WTC11 (cell line): ENCODE results near the gene CENPU. TPM values are rescaled to one million over a fixed set of nuclear protein-coding genes. Genes with fewer than 3 reads are reported as not detected.

Experiments
- ATAC-seq: fragments of 200-7000 bp; cut with Tn5 transposase; 2 replicates; pipeline ENCODE4 v1.10.0; 2021; ENCODE audit warnings: mild to moderate bottlenecking, moderate library complexity
- CTCF ChIA-PET: fragments of 300-600 bp; sonication (Branson Sonifier 250); formaldehyde crosslinking; loops from one replicate; lab custom pipeline; 2021; ENCODE audit warnings: antibody characterized with exemption; lab: Charles Lee
- POLR2A ChIA-PET: fragments of 350-600 bp; sonication (Branson Sonifier 250); formaldehyde crosslinking; loops from one replicate; lab custom pipeline; 2021; ENCODE audit warnings: antibody characterized with exemption; lab: Charles Lee
- DNase-seq: peaks from one replicate; pipeline ENCODE4 v3.0.0; 2021; ENCODE audit warnings: low spot score
- H3K27ac Mint-ChIP-seq: 2 replicates; pipeline ENCODE4 v1.8.0; 2021; ENCODE audit warnings: mixed read lengths
- H3K27me3 Mint-ChIP-seq: 2 replicates; pipeline ENCODE4 v1.8.0; 2021; ENCODE audit warnings: low read depth, mild to moderate bottlenecking, moderate library complexity, mixed read lengths
- H3K36me3 Mint-ChIP-seq: 2 replicates; pipeline ENCODE4 v1.8.0; 2021; ENCODE audit warnings: mixed read lengths
- H3K4me1 Mint-ChIP-seq: 2 replicates; pipeline ENCODE4 v1.8.0; 2022; ENCODE audit warnings: mixed read lengths
- H3K4me3 Mint-ChIP-seq: 2 replicates; pipeline ENCODE4 v1.8.0; 2021; ENCODE audit warnings: mild to moderate bottlenecking, moderate library complexity, mixed read lengths
- H3K9me3 Mint-ChIP-seq: 2 replicates; pipeline ENCODE4 v1.8.0; 2021; ENCODE audit warnings: mixed read lengths
- CREM ChIP-seq: sonication (generic); formaldehyde crosslinking; IDR thresholded peaks from 2 replicates; pipeline ENCODE4 v1.8.1; 2022; ENCODE audit warnings: mild to moderate bottlenecking, missing genetic modification reagents, moderate library complexity
- ELF4 ChIP-seq: sonication (generic); formaldehyde crosslinking; IDR thresholded peaks from 2 replicates; pipeline ENCODE4 v1.8.1; 2022; ENCODE audit warnings: low read depth, mild to moderate bottlenecking, moderate library complexity, missing genetic modification reagents
- EMX1 ChIP-seq: fragments of 250-450 bp; sonication (Bioruptor Pico); IDR thresholded peaks from 2 replicates; pipeline ENCODE4 v1.8.0; 2021; ENCODE audit warnings: mild to moderate bottlenecking
- ETV6 ChIP-seq: sonication (generic); formaldehyde crosslinking; IDR thresholded peaks from 2 replicates; pipeline ENCODE4 v1.8.1; 2022; ENCODE audit warnings: mild to moderate bottlenecking, missing genetic modification reagents
- NR3C1 ChIP-seq: sonication (generic); formaldehyde crosslinking; conservative IDR thresholded peaks from 2 replicates; pipeline ENCODE4 v1.8.1; 2023; ENCODE audit warnings: low read depth, mild to moderate bottlenecking, missing genetic modification reagents
- RORB ChIP-seq: fragments of 250-450 bp; sonication (Bioruptor Pico); IDR thresholded peaks from 2 replicates; pipeline ENCODE4 v1.9.0; 2021; ENCODE audit warnings: mild to moderate bottlenecking
- SMAD3 ChIP-seq: sonication (generic); formaldehyde crosslinking; IDR thresholded peaks from 2 replicates; pipeline ENCODE4 v1.8.0; 2022; ENCODE audit warnings: missing genetic modification reagents, mild to moderate bottlenecking, borderline replicate concordance
- SP1 ChIP-seq: sonication (generic); formaldehyde crosslinking; conservative IDR thresholded peaks from 2 replicates; pipeline ENCODE4 v1.8.1; 2022; ENCODE audit warnings: missing genetic modification reagents
- TEAD1 ChIP-seq: sonication (generic); formaldehyde crosslinking; IDR thresholded peaks from 2 replicates; pipeline ENCODE4 v1.8.0; 2022; ENCODE audit warnings: mild to moderate bottlenecking, missing genetic modification reagents
- ZBTB21 ChIP-seq: sonication (generic); formaldehyde crosslinking; IDR thresholded peaks from 2 replicates; pipeline ENCODE4 v1.8.1; 2023; ENCODE audit warnings: mild to moderate bottlenecking, missing genetic modification reagents, borderline replicate concordance
- ZNF317 ChIP-seq: sonication (generic); formaldehyde crosslinking; IDR thresholded peaks from 2 replicates; pipeline ENCODE4 v1.8.1; 2023; ENCODE audit warnings: low read depth, mild to moderate bottlenecking, moderate library complexity, missing genetic modification reagents, borderline replicate concordance
- total RNA-seq: library from RNA; stranded (reverse); gene quantifications from 3 replicates; pipeline ENCODE4 v1.2.3, GENCODE V29; 2021
- TF ChIP-seq, protein P1 (sequence below): fragments of 250-450 bp; sonication (Bioruptor Pico); IDR thresholded peaks from 2 replicates; pipeline ENCODE4 v1.9.0; 2021; ENCODE audit warnings: moderate library complexity, mild to moderate bottlenecking, inconsistent platforms, borderline replicate concordance
- TF ChIP-seq, protein P2 (sequence below): sonication (generic); formaldehyde crosslinking; IDR thresholded peaks from 2 replicates; pipeline ENCODE4 v1.8.0; 2022; ENCODE audit warnings: mild to moderate bottlenecking, missing genetic modification reagents
- TF ChIP-seq, protein P3 (sequence below): sonication (generic); formaldehyde crosslinking; IDR thresholded peaks from 2 replicates; pipeline ENCODE4 v1.8.1; 2023; ENCODE audit warnings: mild to moderate bottlenecking, missing genetic modification reagents
- TF ChIP-seq, protein P4 (sequence below): sonication (generic); formaldehyde crosslinking; IDR thresholded peaks from 2 replicates; pipeline ENCODE4 v1.8.1; 2023; ENCODE audit warnings: mild to moderate bottlenecking, missing genetic modification reagents
- TF ChIP-seq, protein P5 (sequence below): fragments of 250-450 bp; sonication (Bioruptor Pico); IDR thresholded peaks from 2 replicates; pipeline ENCODE4 v1.9.0; 2021; ENCODE audit warnings: mild to moderate bottlenecking, borderline replicate concordance
- TF ChIP-seq, protein P6 (sequence below): fragments of 250-450 bp; sonication (Bioruptor Pico); IDR thresholded peaks from 2 replicates; pipeline ENCODE4 v1.8.0; 2021; ENCODE audit warnings: mild to moderate bottlenecking
- TF ChIP-seq, protein P7 (sequence below): sonication (generic); formaldehyde crosslinking; IDR thresholded peaks from 2 replicates; pipeline ENCODE4 v1.8.1; 2022; ENCODE audit warnings: low read depth, missing genetic modification reagents, borderline replicate concordance

CENPU gene
- total RNA-seq, 1 experiment from 2014 or later: 60.5 TPM

DNA sequence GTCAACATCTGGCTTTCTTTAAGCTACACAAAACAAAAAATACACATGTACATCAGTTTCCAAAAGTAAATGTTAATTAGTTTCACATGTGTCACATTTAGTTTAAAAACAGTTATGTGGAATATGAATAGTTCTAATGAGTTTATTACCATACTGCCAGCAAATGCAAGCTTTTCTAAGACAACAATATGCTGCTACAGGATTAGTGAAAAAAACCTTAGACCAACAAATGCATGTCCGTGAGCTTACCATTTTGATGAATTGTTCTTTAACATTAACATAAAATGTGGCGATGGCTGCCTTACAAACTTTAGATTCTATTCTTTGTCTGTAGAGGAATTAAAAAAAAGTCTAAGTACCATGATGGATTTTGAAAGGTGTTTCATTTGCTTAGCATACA lies 31.8 kb downstream of the CENPU start (continued):
- TF ChIP-seq NR3C1: no peak
- TF ChIP-seq, all 79 proteins: peak for 0

DNA sequence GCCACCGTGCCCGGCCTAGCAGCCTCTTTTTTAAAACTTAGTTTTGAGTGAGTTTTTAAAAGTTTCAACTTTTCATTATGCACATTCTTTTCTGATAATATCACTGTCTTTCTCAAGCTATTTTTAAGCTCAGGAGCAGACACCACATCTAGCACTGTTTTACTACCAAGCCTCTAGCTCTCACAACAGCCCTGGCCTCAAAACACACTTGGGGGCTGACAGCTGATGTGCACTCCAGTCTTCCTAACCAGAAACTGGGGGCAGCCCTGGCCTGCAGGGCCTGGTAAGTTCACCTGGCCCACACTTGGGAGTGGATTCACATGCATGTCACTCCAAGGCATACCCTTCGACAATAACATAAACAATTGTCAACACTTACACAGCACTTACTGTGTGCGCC lies 34.0 kb downstream of the CENPU start:
- TF ChIP-seq CREM (CRISPR knock-in tag) (no peak), ELF4 (CRISPR knock-in tag) (no peak), EMX1 (CRISPR knock-in tag) (no peak), SP1 (CRISPR knock-in tag) (no peak), ZNF317 (no peak), RORB (CRISPR knock-in tag) (no peak), SMAD3 (CRISPR knock-in tag) (no peak), ETV6 (CRISPR knock-in tag) (no peak), ZBTB21 (CRISPR knock-in tag) (no peak), TEAD1 (no peak)
- TF ChIP-seq, protein P1, sequence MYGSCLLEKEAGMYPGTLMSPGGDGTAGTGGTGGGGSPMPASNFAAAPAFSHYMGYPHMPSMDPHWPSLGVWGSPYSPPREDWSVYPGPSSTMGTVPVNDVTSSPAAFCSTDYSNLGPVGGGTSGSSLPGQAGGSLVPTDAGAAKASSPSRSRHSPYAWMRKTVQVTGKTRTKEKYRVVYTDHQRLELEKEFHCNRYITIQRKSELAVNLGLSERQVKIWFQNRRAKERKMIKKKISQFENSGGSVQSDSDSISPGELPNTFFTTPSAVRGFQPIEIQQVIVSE (CRISPR knock-in tag): no peak
- TF ChIP-seq, protein P2, sequence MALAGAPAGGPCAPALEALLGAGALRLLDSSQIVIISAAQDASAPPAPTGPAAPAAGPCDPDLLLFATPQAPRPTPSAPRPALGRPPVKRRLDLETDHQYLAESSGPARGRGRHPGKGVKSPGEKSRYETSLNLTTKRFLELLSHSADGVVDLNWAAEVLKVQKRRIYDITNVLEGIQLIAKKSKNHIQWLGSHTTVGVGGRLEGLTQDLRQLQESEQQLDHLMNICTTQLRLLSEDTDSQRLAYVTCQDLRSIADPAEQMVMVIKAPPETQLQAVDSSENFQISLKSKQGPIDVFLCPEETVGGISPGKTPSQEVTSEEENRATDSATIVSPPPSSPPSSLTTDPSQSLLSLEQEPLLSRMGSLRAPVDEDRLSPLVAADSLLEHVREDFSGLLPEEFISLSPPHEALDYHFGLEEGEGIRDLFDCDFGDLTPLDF: no peak
- TF ChIP-seq, protein P3, sequence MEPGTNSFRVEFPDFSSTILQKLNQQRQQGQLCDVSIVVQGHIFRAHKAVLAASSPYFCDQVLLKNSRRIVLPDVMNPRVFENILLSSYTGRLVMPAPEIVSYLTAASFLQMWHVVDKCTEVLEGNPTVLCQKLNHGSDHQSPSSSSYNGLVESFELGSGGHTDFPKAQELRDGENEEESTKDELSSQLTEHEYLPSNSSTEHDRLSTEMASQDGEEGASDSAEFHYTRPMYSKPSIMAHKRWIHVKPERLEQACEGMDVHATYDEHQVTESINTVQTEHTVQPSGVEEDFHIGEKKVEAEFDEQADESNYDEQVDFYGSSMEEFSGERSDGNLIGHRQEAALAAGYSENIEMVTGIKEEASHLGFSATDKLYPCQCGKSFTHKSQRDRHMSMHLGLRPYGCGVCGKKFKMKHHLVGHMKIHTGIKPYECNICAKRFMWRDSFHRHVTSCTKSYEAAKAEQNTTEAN: no peak
- TF ChIP-seq, protein P4, sequence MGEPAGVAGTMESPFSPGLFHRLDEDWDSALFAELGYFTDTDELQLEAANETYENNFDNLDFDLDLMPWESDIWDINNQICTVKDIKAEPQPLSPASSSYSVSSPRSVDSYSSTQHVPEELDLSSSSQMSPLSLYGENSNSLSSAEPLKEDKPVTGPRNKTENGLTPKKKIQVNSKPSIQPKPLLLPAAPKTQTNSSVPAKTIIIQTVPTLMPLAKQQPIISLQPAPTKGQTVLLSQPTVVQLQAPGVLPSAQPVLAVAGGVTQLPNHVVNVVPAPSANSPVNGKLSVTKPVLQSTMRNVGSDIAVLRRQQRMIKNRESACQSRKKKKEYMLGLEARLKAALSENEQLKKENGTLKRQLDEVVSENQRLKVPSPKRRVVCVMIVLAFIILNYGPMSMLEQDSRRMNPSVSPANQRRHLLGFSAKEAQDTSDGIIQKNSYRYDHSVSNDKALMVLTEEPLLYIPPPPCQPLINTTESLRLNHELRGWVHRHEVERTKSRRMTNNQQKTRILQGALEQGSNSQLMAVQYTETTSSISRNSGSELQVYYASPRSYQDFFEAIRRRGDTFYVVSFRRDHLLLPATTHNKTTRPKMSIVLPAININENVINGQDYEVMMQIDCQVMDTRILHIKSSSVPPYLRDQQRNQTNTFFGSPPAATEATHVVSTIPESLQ (CRISPR knock-in tag): no peak
- TF ChIP-seq, protein P5, sequence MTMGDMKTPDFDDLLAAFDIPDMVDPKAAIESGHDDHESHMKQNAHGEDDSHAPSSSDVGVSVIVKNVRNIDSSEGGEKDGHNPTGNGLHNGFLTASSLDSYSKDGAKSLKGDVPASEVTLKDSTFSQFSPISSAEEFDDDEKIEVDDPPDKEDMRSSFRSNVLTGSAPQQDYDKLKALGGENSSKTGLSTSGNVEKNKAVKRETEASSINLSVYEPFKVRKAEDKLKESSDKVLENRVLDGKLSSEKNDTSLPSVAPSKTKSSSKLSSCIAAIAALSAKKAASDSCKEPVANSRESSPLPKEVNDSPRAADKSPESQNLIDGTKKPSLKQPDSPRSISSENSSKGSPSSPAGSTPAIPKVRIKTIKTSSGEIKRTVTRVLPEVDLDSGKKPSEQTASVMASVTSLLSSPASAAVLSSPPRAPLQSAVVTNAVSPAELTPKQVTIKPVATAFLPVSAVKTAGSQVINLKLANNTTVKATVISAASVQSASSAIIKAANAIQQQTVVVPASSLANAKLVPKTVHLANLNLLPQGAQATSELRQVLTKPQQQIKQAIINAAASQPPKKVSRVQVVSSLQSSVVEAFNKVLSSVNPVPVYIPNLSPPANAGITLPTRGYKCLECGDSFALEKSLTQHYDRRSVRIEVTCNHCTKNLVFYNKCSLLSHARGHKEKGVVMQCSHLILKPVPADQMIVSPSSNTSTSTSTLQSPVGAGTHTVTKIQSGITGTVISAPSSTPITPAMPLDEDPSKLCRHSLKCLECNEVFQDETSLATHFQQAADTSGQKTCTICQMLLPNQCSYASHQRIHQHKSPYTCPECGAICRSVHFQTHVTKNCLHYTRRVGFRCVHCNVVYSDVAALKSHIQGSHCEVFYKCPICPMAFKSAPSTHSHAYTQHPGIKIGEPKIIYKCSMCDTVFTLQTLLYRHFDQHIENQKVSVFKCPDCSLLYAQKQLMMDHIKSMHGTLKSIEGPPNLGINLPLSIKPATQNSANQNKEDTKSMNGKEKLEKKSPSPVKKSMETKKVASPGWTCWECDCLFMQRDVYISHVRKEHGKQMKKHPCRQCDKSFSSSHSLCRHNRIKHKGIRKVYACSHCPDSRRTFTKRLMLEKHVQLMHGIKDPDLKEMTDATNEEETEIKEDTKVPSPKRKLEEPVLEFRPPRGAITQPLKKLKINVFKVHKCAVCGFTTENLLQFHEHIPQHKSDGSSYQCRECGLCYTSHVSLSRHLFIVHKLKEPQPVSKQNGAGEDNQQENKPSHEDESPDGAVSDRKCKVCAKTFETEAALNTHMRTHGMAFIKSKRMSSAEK (CRISPR knock-in tag): no peak
- TF ChIP-seq, protein P6, sequence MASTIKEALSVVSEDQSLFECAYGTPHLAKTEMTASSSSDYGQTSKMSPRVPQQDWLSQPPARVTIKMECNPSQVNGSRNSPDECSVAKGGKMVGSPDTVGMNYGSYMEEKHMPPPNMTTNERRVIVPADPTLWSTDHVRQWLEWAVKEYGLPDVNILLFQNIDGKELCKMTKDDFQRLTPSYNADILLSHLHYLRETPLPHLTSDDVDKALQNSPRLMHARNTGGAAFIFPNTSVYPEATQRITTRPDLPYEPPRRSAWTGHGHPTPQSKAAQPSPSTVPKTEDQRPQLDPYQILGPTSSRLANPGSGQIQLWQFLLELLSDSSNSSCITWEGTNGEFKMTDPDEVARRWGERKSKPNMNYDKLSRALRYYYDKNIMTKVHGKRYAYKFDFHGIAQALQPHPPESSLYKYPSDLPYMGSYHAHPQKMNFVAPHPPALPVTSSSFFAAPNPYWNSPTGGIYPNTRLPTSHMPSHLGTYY (CRISPR knock-in tag): no peak
- TF ChIP-seq, protein P7, sequence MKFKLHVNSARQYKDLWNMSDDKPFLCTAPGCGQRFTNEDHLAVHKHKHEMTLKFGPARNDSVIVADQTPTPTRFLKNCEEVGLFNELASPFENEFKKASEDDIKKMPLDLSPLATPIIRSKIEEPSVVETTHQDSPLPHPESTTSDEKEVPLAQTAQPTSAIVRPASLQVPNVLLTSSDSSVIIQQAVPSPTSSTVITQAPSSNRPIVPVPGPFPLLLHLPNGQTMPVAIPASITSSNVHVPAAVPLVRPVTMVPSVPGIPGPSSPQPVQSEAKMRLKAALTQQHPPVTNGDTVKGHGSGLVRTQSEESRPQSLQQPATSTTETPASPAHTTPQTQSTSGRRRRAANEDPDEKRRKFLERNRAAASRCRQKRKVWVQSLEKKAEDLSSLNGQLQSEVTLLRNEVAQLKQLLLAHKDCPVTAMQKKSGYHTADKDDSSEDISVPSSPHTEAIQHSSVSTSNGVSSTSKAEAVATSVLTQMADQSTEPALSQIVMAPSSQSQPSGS (CRISPR knock-in tag): no peak
- Mint-ChIP-seq H3K27ac (no peak overlapping the region), H3K4me1 (peaks cover 7% of the 10 kb centered on the region), H3K4me3 (no peak overlapping the region), H3K36me3 (peaks cover 70% of the 10 kb centered on the region), H3K27me3 (no peaks in the 10 kb centered on the region), H3K9me3 (no peaks in the 10 kb centered on the region)
- ChIA-PET CTCF (no interaction called here), POLR2A (no interaction called here)
- ATAC-seq: no peak
- no peak for DNase-seq
